Esophagus muscularis mucosa (tissue), 4 donors: Measurements from ENCODE around the gene ZNF559. TPM values are rescaled to one million over a fixed set of nuclear protein-coding genes. Genes with fewer than 3 reads are reported as not detected.

ENCODE experiments used
- DNase-seq: peaks from one replicate; pipeline ENCODE4 v3.0.0-alpha.2; 2017; ENCODE audit errors: extremely low spot score
- H3K27ac ChIP-seq, 4 donors: fragments of 200-600 bp; sonication (generic); replicated peaks in 1 of 4; 1 replicate in 3 of 4; 2 replicates in 1 of 4; pipeline ENCODE4 v1.5.1; 2016 to 2019; ENCODE audit warnings: mild to moderate bottlenecking in 1 of 4
- H3K27me3 ChIP-seq, 4 donors: fragments of 200-600 bp; sonication (generic); one replicate each; pipeline versions ENCODE4 v1.5.1 to v1.6.0; 2016 to 2019
- H3K36me3 ChIP-seq, 4 donors: fragments of 200-600 bp; sonication (generic); one replicate each; pipeline ENCODE4 v1.5.1; 2016 to 2019
- H3K4me1 ChIP-seq, 4 donors: fragments of 200-600 bp; sonication (generic); one replicate each; pipeline ENCODE4 v1.5.1; 2016 to 2019
- H3K4me3 ChIP-seq, 4 donors: fragments of 200-600 bp; sonication (generic); 1 replicate in 2 of 4; 2 replicates in 2 of 4; pipeline ENCODE4 v1.5.1; 2016 to 2019; ENCODE audit warnings: mild to moderate bottlenecking in 4 of 4, moderate library complexity in 1 of 4
- H3K9me3 ChIP-seq, 4 donors: fragments of 200-600 bp; sonication (generic); 1 replicate in 3 of 4; 2 replicates in 1 of 4; pipeline ENCODE4 v1.5.1; 2016 to 2019
- EP300 ChIP-seq: sonication (generic); formaldehyde crosslinking; IDR thresholded peaks from one replicate; pipeline ENCODE4 v1.6.1; 2017; ENCODE audit warnings: antibody characterized with exemption
- POLR2A ChIP-seq: fragments of 450-650 bp; IDR thresholded peaks from one replicate; pipeline ENCODE4 v1.6.1; 2017; ENCODE audit warnings: antibody characterized with exemption, moderate library complexity, mild to moderate bottlenecking, low read depth
- POLR2AphosphoS5 ChIP-seq, 2 donors: sonication (generic); formaldehyde crosslinking; IDR thresholded peaks; one replicate each; pipeline ENCODE4 v1.6.1; 2017; ENCODE audit warnings: antibody characterized with exemption in 2 of 2
- WGBS: methylation state at CpG from one replicate; pipeline ENCODE4 v1.1.5; 2018; 5-methylcytosine and 5-hydroxymethylcytosine counted together
- intact Hi-C: fragments of 100-400 bp; cut with DNase I; formaldehyde crosslinking; loops from one replicate; pipeline ENCODE4 v1.15.1; 2023
- total RNA-seq, 4 donors: library from RNA; depleted of rRNA; stranded (reverse); fragments of >200 nt; gene quantifications; one replicate each; pipeline versions ENCODE4 v1.1.0 to v1.2.1, GENCODE V29; 2016
- TF ChIP-seq, protein P1 (sequence below), 3 experiments: fragments of 200-600 bp in 2 of 3; fragments of 450-650 bp in 1 of 3; sonication (generic) in 2 of 3; IDR thresholded peaks; one replicate each; pipeline ENCODE4 v1.5.1; 2017 to 2019; ENCODE audit warnings: antibody characterized with exemption in 3 of 3, mild to moderate bottlenecking in 2 of 3, moderate library complexity in 1 of 3

ZNF559 gene
- total RNA-seq, 4 donors from 2014 or later: 8.8 to 18.9 (median 18.6) TPM

- no peak for DNase-seq
- TF ChIP-seq POLR2AphosphoS5 (IDR thresholded peaks at IDR 0.05): no peak
- no peak for TF ChIP-seq POLR2A
- TF ChIP-seq, protein P1, sequence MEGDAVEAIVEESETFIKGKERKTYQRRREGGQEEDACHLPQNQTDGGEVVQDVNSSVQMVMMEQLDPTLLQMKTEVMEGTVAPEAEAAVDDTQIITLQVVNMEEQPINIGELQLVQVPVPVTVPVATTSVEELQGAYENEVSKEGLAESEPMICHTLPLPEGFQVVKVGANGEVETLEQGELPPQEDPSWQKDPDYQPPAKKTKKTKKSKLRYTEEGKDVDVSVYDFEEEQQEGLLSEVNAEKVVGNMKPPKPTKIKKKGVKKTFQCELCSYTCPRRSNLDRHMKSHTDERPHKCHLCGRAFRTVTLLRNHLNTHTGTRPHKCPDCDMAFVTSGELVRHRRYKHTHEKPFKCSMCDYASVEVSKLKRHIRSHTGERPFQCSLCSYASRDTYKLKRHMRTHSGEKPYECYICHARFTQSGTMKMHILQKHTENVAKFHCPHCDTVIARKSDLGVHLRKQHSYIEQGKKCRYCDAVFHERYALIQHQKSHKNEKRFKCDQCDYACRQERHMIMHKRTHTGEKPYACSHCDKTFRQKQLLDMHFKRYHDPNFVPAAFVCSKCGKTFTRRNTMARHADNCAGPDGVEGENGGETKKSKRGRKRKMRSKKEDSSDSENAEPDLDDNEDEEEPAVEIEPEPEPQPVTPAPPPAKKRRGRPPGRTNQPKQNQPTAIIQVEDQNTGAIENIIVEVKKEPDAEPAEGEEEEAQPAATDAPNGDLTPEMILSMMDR (IDR thresholded peaks at IDR 0.05): no peak
- TF ChIP-seq EP300: no peak
- WGBS: 0% methylated on average over 9 of the region's 9 CpGs
- peaks cover 7 to 20% (median 17%) of the 10 kb centered on the region in 4 donors for H3K4me1 ChIP-seq
- peaks cover under 1 to 37% (median 34%) of the 10 kb centered on the region in 4 donors for H3K9me3 ChIP-seq
- peak overlapping the region; percentile 66 to 87 (median 72) for H3K4me3 ChIP-seq
- peak overlapping the region; percentile 85 to 92 (median 90) for H3K27ac ChIP-seq
- H3K36me3 ChIP-seq: peaks cover 0 to 25% (median 5%) of the 10 kb centered on the region in 4 donors
- intact Hi-C loops: loop anchor here (10.0 kb wide), 1 partner anchor 211 kb away; the partner anchor contains the start of gene ZNF426
- H3K27me3 ChIP-seq: no peaks in the 10 kb centered on the region
Observed at GRCh38 chr19:9323557-9323918, 441 bp upstream of the ZNF559 start.

DNA sequence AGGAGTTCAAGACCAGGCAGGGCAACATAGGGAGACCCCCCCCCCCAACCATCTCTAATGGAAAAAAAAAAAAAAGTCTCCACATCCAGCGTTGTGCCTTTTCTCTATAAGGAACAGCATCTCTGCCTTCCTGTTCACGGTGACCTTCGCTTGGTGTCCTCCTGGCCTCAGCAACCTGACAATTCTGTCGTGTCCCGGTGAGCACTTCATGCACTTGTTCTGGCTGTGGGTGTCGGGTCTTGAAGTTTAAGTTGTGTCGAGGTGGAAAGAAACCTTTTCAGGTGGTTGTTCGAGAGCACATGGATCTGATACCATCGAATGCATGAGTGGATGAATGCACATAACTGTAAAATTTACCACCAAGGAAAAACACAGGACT is 594 bp downstream of the ZNF559 start:
- TF ChIP-seq, protein P1 (IDR thresholded peaks at IDR 0.05): no peak
- no peak for TF ChIP-seq POLR2A
- no peak for TF ChIP-seq EP300
- no peaks in the 10 kb centered on the region for H3K27me3 ChIP-seq
- peaks cover 7 to 20% (median 17%) of the 10 kb centered on the region in 4 donors for H3K4me1 ChIP-seq
- peaks cover 7 to 47% (median 44%) of the 10 kb centered on the region in 4 donors for H3K9me3 ChIP-seq
- H3K36me3 ChIP-seq: peaks cover under 1 to 31% (median 8%) of the 10 kb centered on the region in 4 donors
- intact Hi-C loops: loop anchor here (2.0 to 10.0 kb wide), 2 partner anchors 14 to 210 kb away; partner anchors contain the start of gene ZNF426
- H3K4me3 ChIP-seq: peak overlapping the region; percentile 66 to 87 (median 72)
- 40% methylated on average over 9 of the region's 9 CpGs for WGBS
- no peak for DNase-seq
- H3K27ac ChIP-seq: peak overlapping the region; percentile 85 to 92 (median 90)

DNA sequence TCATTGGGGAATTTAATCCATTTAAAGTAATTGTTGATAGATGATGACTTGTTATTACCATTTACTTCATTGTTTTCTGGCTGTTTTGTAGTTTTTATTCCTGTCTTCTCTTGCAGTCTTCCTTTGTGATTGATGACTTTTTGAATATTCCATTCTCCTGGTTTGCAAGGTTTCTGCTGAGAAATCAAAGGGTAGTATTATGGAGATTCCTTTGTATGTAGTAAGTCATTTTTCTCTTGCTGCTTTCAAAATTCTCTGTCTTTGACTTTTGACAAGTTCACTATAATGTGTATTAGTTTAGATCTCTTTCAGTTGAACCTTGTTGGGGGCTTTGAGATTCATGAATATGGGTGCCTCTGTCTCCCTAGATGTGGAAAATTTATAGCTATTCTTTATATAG is 6.0 kb downstream of the ZNF559 start:
- Histone ChIP-seq H3K4me3 (no peak overlapping the region), H3K4me1 (peaks cover under 1 to 5% (median 3%) of the 10 kb centered on the region in 4 donors), H3K36me3 (peaks cover 31 to 76% (median 42%) of the 10 kb centered on the region in 4 donors), H3K9me3 (peaks cover 10 to 98% (median 97%) of the 10 kb centered on the region in 4 donors), H3K27ac (no peak overlapping the region), H3K27me3 (no peaks in the 10 kb centered on the region)
- TF ChIP-seq, protein P1 (IDR thresholded peaks at IDR 0.05): no peak
- TF ChIP-seq POLR2A: no peak
- no peak for TF ChIP-seq POLR2AphosphoS5 (IDR thresholded peaks at IDR 0.05)
- no peak for TF ChIP-seq EP300
- intact Hi-C loops: loop anchor here (10.0 kb wide), 1 partner anchor 205 kb away; the partner anchor contains the start of gene ZNF426
- DNase-seq: no peak

GRCh38 chr19:9342610-9343304 is 18.8 kb downstream of the ZNF559 start:
- no peak overlapping the region for H3K27ac ChIP-seq
- H3K27me3 ChIP-seq: no peaks in the 10 kb centered on the region
- H3K9me3 ChIP-seq: peaks cover 29 to 100% (median 97%) of the 10 kb centered on the region in 4 donors
- intact Hi-C loops: no loop called here
- H3K4me3 ChIP-seq: no peak overlapping the region
- no peak for DNase-seq
- 97% methylated on average over 6 of the region's 6 CpGs for WGBS
- TF ChIP-seq POLR2AphosphoS5 (IDR thresholded peaks at IDR 0.05) (no peak), EP300 (no peak), POLR2A (no peak)
- TF ChIP-seq, protein P1 (IDR thresholded peaks at IDR 0.05): no peak
- H3K4me1 ChIP-seq: no peaks in the 10 kb centered on the region
- peaks cover 66 to 81% (median 68%) of the 10 kb centered on the region in 4 donors for H3K36me3 ChIP-seq
